Fibroblast of skin of right biceps (primary cell): ENCODE data around the gene TMEM167B.
A peak's percentile ranks its signal among the peaks of the same experiment; 100 is the strongest.
"Not testable (repeated sequence)": the region's sequence is repeated elsewhere in the genome, so short reads cannot be mapped to it uniquely, and the experiment has no call there.

Source experiments
- DNase-seq: peaks from one replicate; pipeline ENCODE4 v3.0.0-alpha.2; 2013

Gene TMEM167B

GRCh38 chr1:109090196-109091077, at the start of gene TMEM167B:
Gene TMEM167B, plus strand, starts transcription at chr1:109090764. Its CDS starts 109 bp downstream, at chr1:109090873.
- peak; percentile 94 for DNase-seq

DNA sequence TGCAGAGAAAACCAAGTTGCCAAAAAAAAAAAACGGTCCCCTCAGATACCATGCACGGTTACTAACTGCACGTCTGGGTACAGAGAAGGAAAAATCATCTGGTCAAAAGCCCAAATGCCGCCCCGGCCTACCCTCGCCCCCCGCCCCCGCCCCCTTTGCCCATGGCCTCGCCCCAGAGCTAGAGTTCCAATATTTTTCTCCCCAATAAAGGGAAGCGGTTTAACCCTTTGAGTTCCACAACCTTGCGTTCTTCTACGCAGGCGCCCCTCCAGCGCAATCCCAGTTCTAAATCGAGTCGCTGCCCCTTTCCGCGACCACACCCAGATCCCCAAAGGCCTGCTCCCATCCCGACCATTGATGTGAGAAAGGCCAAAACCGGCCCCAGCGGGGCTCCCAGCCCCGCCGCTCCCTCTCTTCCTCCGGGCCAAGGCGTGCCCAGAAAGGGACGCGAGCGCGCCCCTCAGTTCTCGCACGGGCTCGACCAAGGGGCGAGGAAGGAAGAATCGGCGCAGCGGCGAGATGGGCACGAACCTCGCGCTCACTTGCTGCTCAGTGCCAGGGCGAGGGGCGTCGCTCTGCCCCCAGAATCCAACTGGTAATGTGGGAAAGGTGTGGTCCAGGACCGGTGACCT, 49.5 kb upstream of the TMEM167B start:
- peak; percentile 27 for DNase-seq

DNA sequence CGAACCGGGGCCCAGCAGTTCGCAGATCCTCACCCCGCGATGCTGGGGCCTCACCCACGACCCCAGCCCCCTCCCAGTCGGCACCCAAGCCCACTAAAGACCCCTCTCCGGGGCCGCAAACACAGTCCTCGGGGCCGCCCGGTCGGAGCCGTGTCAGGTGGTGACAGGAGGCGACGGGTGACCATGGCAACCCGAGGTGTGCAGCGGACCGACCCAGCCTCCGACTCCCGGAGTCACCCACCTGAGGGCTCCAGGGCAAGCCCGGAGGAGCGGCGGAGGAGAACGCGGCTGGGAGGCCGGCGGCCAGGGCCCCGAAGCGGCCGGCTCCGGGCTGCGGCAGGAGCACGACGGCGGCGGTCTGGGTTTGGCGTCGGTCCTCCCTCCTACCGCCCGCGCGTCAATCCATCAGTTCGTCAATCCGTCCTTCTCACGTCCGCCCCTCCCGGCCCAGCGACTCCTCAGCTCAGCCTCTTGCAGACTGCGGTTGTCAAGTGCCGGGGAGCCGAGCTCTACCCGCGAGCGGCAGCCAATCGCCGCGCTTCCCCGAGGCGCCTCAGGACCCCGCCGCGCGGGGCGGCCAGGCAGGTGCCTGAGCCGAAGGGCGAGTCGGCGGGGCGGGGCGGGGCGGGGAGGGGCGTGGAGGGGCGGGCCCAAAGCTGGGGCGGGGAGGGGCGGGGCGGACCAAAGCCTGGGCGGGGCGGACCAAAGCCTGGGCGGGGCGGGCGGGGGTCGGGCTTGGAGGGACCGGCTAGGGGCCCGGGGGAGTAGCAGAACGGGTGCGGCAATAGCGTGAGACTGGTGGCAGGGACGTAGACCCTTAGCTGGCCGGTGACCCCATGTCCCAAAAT, 48.7 kb upstream of the TMEM167B start, which contains the start of gene WDR47:
WDR47 (minus strand) TSS at position 482 of the 848 bp plus-strand sequence. CDS start 18,590 bp downstream, outside the sequence.
- DNase-seq, result peak; percentile 96

DNA sequence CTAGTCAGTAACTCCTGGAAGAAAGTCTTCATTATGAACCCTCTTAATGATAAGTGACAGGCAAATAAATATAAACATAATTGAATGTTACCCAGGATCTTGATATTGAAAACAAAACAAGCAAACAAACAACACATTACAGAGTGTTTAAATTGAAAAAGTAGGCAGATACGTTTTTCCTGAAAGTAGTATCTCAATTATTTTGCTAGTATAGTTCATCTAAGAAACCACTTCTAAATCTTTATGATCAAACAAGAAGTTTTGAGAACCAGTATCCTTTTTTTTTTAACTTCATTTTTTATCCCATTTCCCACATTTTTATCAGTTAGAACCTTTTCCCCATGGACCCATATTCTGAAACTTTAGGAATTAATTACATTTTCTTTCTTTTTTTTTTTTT, 45.0 kb upstream of the TMEM167B start:
- DNase-seq, result no peak

DNA sequence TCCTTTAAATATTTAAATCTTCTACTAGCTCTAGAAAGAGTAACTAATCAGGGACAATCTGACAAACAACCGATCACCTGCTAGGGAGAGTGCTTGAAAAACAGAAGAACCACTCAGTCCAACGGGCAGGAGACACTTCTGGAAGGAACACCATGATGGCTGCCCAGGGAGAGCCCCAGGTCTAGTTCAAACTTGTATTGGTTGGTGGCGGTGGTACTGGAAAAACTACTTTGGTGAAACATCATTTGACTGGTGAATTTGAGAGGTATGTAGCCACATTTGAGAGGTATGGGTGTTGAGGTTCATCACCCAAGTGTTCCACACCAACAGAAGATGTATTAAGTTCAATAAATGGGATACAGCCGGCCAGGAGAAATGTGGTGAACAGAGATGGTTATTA, 43.9 kb upstream of the TMEM167B start:
- DNase-seq, result no peak

DNA sequence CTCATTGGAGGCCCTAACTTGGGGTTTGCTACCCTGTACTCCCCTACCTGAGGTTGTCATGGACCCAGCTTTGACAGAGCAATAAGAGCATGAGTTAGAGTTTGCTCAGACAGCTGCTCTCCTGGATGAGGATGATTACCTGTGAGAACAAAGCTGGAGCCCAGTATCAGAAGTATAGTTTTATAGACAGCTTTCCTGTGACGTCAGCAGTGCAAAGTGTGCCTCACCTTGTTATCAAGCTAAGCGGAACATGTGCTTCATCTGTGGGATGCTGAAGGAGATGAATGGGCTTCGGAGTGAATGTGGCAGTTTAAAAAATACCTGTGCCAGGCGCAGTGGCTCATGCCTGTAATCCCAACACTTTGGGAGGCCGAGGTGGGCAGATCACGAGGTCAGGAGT, 43.2 kb upstream of the TMEM167B start:
- DNase-seq, result no peak

- DNase-seq, result no peak
These were observed 42.2 kb upstream of the TMEM167B start for GRCh38 chr1:109048335-109048734.

GRCh38 chr1:109050228-109050995, 40.2 kb upstream of the TMEM167B start:
- DNase-seq, result no peak

DNA sequence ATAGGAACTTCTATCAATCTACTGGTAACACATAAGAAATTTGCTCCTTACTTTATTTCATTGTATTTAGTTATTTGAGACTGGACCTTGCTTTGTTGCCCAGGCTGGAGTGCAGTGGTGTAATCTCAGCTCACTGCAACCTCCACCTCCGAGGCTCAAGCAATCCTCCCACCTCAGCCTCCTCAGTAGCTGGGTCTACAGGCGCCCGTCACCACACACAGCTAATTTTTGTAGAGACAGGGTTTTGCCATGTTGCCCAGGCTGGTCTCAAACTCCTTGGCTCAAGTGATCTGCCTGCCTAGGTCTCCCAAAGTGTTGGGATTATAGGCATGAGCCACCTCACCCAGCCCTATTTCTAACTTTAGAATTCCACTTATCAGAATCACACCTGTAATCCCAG, 38.4 kb upstream of the TMEM167B start:
- DNase-seq, result not testable (repeated sequence)

GRCh38 chr1:109056064-109056463, 34.5 kb upstream of the TMEM167B start:
- DNase-seq, result no peak

DNA sequence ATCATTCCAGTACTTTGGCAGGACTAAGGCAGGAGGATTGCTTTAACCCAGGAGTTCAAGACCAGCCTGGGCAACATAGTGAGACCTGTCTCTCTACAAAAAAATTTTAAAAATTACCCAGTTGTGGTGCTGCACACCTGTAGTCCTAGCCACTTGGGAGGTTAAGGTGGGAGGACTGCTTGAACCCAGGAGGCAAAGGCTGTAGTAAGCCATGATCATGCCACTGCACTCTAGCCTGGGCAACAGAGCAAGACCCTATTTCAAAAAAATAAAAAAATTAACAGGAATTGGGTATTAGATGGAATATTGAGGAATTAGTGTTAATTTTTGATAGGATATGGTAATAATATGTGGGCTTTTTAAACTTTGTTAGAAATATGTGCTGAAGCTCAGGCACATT, 31.5 kb upstream of the TMEM167B start:
- DNase-seq, result no peak

DNA sequence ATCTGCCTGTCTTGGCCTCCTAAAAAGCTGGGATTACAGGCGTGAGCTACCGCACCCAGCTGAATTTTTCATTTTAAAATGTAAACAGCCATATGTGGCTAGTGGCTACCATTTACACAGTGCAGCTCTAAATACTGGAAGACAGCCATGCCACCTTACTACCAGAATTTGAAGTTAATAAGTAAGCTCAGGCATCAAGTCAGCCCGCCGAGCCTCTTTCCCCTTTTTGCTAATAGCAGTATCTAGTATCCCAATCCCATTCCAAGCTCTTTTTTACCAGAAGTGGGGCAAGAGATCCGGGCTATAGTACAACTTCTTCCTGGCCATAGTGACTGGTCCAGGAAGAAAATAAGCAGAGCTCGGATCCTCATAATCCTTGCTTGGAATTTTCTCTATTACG, 29.9 kb upstream of the TMEM167B start:
- no peak for DNase-seq

GRCh38 chr1:109061183-109061582, 29.4 kb upstream of the TMEM167B start:
- DNase-seq, result no peak

DNA sequence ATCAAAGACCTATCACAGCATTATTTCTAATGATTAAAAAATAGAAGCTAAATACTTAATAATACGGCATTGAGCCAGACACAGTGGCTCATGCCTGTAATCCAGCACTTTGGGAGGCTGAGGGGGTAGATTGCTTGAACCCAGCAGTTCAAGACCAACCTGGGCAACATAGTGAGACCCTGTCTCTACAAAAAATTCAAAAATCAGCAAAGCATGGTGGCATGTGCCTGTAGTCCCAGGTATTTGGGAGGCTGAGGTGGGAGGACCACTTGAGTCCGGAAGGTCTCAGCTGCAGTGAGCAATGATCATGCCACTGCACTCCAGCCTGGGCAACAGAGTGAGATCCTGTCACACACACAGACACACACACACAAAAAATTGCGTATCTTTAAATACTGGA, 25.4 kb upstream of the TMEM167B start:
- no peak for DNase-seq

DNA sequence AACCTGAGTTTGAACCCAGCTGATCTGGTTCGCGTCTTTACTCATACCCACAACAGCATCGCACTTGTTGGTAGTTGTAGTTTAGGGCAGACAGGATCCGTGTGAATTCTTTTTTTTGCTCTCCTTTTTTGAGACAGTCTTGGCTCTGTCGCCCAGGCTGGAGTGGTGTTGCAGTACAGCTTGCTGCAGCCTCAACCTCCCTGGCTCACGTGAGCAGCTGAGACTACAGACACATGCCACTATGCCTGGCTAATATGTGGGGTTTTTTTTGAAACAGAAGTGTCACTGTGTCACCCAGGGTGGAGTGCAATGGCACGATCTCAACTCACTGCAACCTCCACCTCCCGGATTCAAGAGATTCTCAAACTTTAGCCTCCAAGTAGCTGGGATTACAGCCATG, 22.7 kb upstream of the TMEM167B start:
- DNase-seq, result no peak

GRCh38 chr1:109069294-109069693, 21.3 kb upstream of the TMEM167B start:
- no peak for DNase-seq

- DNase-seq, result peak; percentile 97
These were observed 14.8 kb upstream of the TMEM167B start, which contains the start of gene TAF13 for GRCh38 chr1:109075531-109076490. Gene TAF13, minus strand, starts transcription at chr1:109076003. Its CDS starts 56 bp downstream, at chr1:109075947.

GRCh38 chr1:109078317-109078716, 12.2 kb upstream of the TMEM167B start:
- no peak for DNase-seq

DNA sequence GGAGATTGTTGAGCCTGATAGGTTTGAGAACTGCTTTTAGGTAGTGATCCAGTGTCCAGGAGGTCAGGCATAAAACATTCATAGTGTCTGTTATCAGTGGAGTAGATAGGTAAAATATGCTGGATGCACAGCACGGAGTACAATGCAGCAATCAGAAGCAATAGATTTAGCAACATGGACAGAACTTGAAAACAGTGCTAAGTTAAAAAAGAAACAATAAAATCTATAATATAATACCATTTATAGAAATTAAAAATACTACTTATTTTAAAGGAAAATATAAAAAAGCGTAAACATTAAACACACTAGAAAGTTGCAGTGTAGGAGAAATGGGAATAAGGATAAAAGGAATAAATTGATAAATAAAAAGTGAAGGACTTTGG, 11.3 kb upstream of the TMEM167B start:
- DNase-seq, result no peak

- no peak for DNase-seq
These were observed 10.0 kb upstream of the TMEM167B start for GRCh38 chr1:109080441-109081082.

DNA sequence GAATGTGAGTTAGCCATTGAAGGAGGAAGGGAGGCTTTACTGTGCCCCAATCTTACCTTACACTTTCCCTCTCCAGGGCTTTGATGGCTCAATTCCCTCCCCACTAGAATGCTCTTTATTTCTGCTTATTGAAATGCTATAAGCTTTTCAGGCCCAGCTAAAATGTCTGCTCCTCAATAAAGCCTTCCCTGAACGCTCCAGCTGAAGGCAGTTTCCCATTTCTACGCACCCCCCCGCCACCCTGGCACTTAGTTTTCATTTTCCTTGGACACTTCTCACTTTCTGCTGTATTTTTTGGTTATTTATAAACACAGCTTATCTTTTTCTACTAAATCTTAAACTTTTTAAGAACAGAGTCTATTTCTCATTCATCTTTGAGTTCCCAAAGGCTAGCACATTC, 7.1 kb upstream of the TMEM167B start:
- DNase-seq, result no peak
